Right lobe of liver (tissue), 4 donors: Measurements from ENCODE around the gene M6PR.

Source experiments
- CTCF ChIP-seq, 4 donors: fragments of 200-600 bp in 3 of 4; fragments of 450-650 bp in 1 of 4; IDR thresholded peaks; one replicate each; pipeline versions ENCODE4 v1.5.1 to v1.8.0; 2016 to 2022; ENCODE audit warnings: antibody characterized with exemption in 4 of 4, mild to moderate bottlenecking in 2 of 4
- POLR2A ChIP-seq: fragments of 450-650 bp; IDR thresholded peaks from one replicate; pipeline ENCODE4 v1.6.1; 2017; ENCODE audit warnings: antibody characterized with exemption, mild to moderate bottlenecking
- donor health status: DM: no; HTN: no; CAD: no.
- donor health status: DM: no; HTN: no; CAD: no.
- donor health status: DM: no; HTN: yes; CAD: no.

- TF ChIP-seq CTCF (IDR thresholded peaks at IDR 0.05) (no peak), POLR2A (no peak)
Measured at GRCh38 chr12:8905546-8905945, 43.9 kb downstream of the M6PR start.
